Measurements from ENCODE around the gene ATP1B2.

DNA sequence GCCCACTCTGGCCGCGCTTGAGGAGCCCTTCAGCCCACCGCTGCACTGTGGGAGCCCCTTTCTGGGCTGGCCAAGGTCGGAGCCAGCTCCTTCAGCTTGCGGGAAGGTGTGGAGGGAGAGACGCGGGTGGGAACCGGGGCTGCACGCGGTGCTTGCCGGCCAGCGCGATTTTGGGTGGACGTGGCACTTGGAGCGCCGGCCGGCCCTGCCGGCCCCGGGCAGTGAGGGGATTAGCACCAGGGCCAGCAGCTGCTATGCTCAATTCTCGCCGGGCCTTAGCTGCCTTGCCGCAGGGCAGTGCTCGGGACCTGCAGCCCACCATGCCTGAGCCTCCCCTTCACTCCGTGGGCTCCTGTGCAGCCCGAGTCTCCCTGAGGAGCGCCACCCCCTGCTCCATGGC is 9.9 kb upstream of the ATP1B2 start:
- TF ChIP-seq, protein P1, sequence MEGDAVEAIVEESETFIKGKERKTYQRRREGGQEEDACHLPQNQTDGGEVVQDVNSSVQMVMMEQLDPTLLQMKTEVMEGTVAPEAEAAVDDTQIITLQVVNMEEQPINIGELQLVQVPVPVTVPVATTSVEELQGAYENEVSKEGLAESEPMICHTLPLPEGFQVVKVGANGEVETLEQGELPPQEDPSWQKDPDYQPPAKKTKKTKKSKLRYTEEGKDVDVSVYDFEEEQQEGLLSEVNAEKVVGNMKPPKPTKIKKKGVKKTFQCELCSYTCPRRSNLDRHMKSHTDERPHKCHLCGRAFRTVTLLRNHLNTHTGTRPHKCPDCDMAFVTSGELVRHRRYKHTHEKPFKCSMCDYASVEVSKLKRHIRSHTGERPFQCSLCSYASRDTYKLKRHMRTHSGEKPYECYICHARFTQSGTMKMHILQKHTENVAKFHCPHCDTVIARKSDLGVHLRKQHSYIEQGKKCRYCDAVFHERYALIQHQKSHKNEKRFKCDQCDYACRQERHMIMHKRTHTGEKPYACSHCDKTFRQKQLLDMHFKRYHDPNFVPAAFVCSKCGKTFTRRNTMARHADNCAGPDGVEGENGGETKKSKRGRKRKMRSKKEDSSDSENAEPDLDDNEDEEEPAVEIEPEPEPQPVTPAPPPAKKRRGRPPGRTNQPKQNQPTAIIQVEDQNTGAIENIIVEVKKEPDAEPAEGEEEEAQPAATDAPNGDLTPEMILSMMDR (conservative IDR thresholded peaks at IDR 0.05), result no peak
- TF ChIP-seq EZH2 (IDR thresholded peaks at IDR 0.05; ENCODE audit: low read depth), result no peak
